ENCODE results near the gene THRSP.

DNA sequence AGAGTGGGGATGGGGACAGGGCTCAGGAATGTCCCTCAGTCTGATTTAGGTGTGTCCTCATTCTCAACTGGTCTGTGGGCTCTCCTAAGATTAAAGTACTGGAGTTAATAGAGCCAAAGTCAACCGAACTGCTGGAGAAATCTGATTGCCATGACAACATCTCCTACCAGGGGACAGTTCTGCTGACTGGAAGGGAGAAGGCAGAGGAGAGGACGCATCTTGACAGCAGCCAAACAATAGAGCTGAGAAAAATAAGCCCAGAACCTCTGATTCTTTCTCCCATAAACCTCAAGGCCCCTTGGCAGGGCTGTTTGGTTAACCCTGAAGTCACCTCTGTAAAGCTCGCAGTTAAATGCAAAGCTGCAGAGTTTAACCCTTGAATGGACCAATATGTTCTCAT lies 43.4 kb upstream of the THRSP start:
- no peak for TF ChIP-seq POLR2A (IDR thresholded peaks at IDR 0.05; ENCODE audit: low read depth, low read length)
- no peak for TF ChIP-seq POU2F2 (IDR thresholded peaks at IDR 0.05; ENCODE audit: low read depth, low read length)
- TF ChIP-seq POLR2AphosphoS5 (IDR thresholded peaks at IDR 0.05; ENCODE audit: low read depth, low read length): no peak
